Spleen (tissue), 7 donors: ENCODE measurements around the gene KCND2.

Experiments
- POLR2A ChIP-seq, 3 donors: fragments of 450-650 bp; IDR thresholded peaks; one replicate each; pipeline ENCODE4 v1.5.1; 2017; ENCODE audit warnings: antibody characterized with exemption in 3 of 3, mild to moderate bottlenecking in 1 of 3
- TF ChIP-seq, protein P1 (sequence below), 11 experiments: fragments of 200-600 bp in 7 of 11; fragments of 450-650 bp in 4 of 11; sonication (generic) in 4 of 11; IDR thresholded peaks in 8 of 11; conservative IDR thresholded peaks in 3 of 11; 1 replicate in 7 of 11; 2 replicates in 4 of 11; pipeline versions ENCODE4 v1.4.0 to v1.8.0; 2016 to 2021; ENCODE audit warnings: antibody characterized with exemption in 11 of 11, inconsistent platforms in 4 of 11, mild to moderate bottlenecking in 1 of 11
- donor health status: DM: no; HTN: no; CAD: no; lungs with moderate emphysema.
- donor health status: DM: no; HTN: no; CAD: no.
- donor health status: DM: no; HTN: no; CAD: no.

DNA sequence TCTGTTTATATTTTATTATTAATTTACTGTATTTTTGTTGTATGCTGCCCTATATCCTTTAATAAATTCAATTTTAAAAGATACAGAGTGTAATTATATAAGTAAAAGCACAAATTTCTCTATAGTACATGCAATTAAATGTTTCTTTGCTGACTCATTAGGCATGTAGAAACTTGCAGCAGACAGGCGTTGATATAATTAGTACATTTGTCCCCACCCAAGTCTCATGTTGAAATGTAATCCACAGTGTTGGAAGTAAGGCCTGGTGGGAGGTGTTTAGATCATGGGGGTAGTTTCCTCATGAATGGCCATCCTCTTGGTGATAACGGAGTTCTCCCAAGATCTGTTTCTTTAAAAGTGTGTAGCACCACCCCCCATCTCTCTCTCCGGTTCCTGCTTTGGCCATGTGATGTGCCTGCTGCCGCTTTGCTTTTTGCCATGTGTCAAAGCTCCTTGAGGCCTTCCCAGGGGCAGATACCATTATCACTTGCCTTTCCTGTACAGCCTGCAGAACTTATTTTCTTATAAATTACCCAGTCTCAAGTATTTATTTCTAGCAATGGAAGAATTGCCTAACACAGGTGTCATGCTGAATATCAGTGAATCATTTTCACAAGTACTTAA lies 521.2 kb downstream of the KCND2 start:
- TF ChIP-seq, protein P1, sequence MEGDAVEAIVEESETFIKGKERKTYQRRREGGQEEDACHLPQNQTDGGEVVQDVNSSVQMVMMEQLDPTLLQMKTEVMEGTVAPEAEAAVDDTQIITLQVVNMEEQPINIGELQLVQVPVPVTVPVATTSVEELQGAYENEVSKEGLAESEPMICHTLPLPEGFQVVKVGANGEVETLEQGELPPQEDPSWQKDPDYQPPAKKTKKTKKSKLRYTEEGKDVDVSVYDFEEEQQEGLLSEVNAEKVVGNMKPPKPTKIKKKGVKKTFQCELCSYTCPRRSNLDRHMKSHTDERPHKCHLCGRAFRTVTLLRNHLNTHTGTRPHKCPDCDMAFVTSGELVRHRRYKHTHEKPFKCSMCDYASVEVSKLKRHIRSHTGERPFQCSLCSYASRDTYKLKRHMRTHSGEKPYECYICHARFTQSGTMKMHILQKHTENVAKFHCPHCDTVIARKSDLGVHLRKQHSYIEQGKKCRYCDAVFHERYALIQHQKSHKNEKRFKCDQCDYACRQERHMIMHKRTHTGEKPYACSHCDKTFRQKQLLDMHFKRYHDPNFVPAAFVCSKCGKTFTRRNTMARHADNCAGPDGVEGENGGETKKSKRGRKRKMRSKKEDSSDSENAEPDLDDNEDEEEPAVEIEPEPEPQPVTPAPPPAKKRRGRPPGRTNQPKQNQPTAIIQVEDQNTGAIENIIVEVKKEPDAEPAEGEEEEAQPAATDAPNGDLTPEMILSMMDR (IDR thresholded peaks at IDR 0.05 in 8 of 11, conservative IDR thresholded peaks at IDR 0.05 in 3 of 11), result no peak
- no peak for TF ChIP-seq POLR2A (IDR thresholded peaks at IDR 0.05)
